SH-SY5Y (cell line): Measurements from ENCODE around the gene PRKRA.

Experiments
- GATA2 ChIP-seq: IDR thresholded peaks from 2 replicates; pipeline ENCODE4 v1.6.1; 2011; ENCODE audit warnings: mild to moderate bottlenecking, low read depth, low read length
- GATA3 ChIP-seq: IDR thresholded peaks from 2 replicates; pipeline ENCODE4 v1.6.1; 2011; ENCODE audit warnings: low read depth, mild to moderate bottlenecking, low read length, moderate library complexity

GRCh38 chr2:178395295-178395694 is 55.7 kb downstream of the PRKRA start:
- TF ChIP-seq GATA2: no peak
- TF ChIP-seq GATA3: no peak
